Esophagus muscularis mucosa (tissue), 4 donors: ENCODE measurements around the gene ZNF675. TPM values are rescaled to one million over a fixed set of nuclear protein-coding genes. Genes with fewer than 3 reads are reported as not detected.
"Not testable (repeated sequence)": the region's sequence is repeated elsewhere in the genome, so short reads cannot be mapped to it uniquely, and the experiment has no call there.

Source experiments
- DNase-seq: peaks from one replicate; pipeline ENCODE4 v3.0.0-alpha.2; 2017; ENCODE audit errors: extremely low spot score
- H3K27ac ChIP-seq, 4 donors: fragments of 200-600 bp; sonication (generic); replicated peaks in 1 of 4; 1 replicate in 3 of 4; 2 replicates in 1 of 4; pipeline ENCODE4 v1.5.1; 2016 to 2019; ENCODE audit warnings: mild to moderate bottlenecking in 1 of 4
- H3K27me3 ChIP-seq, 4 donors: fragments of 200-600 bp; sonication (generic); one replicate each; pipeline versions ENCODE4 v1.5.1 to v1.6.0; 2016 to 2019
- H3K36me3 ChIP-seq, 4 donors: fragments of 200-600 bp; sonication (generic); one replicate each; pipeline ENCODE4 v1.5.1; 2016 to 2019
- H3K4me1 ChIP-seq, 4 donors: fragments of 200-600 bp; sonication (generic); one replicate each; pipeline ENCODE4 v1.5.1; 2016 to 2019
- H3K4me3 ChIP-seq, 4 donors: fragments of 200-600 bp; sonication (generic); 1 replicate in 2 of 4; 2 replicates in 2 of 4; pipeline ENCODE4 v1.5.1; 2016 to 2019; ENCODE audit warnings: mild to moderate bottlenecking in 4 of 4, moderate library complexity in 1 of 4
- H3K9me3 ChIP-seq, 4 donors: fragments of 200-600 bp; sonication (generic); 1 replicate in 3 of 4; 2 replicates in 1 of 4; pipeline ENCODE4 v1.5.1; 2016 to 2019
- CTCF ChIP-seq, 3 experiments: fragments of 200-600 bp in 2 of 3; fragments of 450-650 bp in 1 of 3; sonication (generic) in 2 of 3; IDR thresholded peaks; one replicate each; pipeline ENCODE4 v1.5.1; 2017 to 2019; ENCODE audit warnings: antibody characterized with exemption in 3 of 3, mild to moderate bottlenecking in 2 of 3, moderate library complexity in 1 of 3
- EP300 ChIP-seq: sonication (generic); formaldehyde crosslinking; IDR thresholded peaks from one replicate; pipeline ENCODE4 v1.6.1; 2017; ENCODE audit warnings: antibody characterized with exemption
- POLR2A ChIP-seq: fragments of 450-650 bp; IDR thresholded peaks from one replicate; pipeline ENCODE4 v1.6.1; 2017; ENCODE audit warnings: antibody characterized with exemption, moderate library complexity, mild to moderate bottlenecking, low read depth
- POLR2AphosphoS5 ChIP-seq, 2 donors: sonication (generic); formaldehyde crosslinking; IDR thresholded peaks; one replicate each; pipeline ENCODE4 v1.6.1; 2017; ENCODE audit warnings: antibody characterized with exemption in 2 of 2
- WGBS: methylation state at CpG from one replicate; pipeline ENCODE4 v1.1.5; 2018; 5-methylcytosine and 5-hydroxymethylcytosine counted together
- intact Hi-C: fragments of 100-400 bp; cut with DNase I; formaldehyde crosslinking; loops from one replicate; pipeline ENCODE4 v1.15.1; 2023
- total RNA-seq, 4 donors: library from RNA; depleted of rRNA; stranded (reverse); fragments of >200 nt; gene quantifications; one replicate each; pipeline versions ENCODE4 v1.1.0 to v1.2.1, GENCODE V29; 2016

ZNF675 gene
- total RNA-seq, 4 donors from 2014 or later, result 3.6 to 7.1 (median 3.8) TPM

GRCh38 chr19:23665651-23666410 lies 21.2 kb downstream of the ZNF675 start:
- H3K9me3 ChIP-seq, result peaks cover 0 to 19% (median 13%) of the 10 kb centered on the region in 4 donors
- H3K4me3 ChIP-seq, result no peak overlapping the region
- H3K27me3 ChIP-seq, result no peaks in the 10 kb centered on the region
- no peaks in the 10 kb centered on the region for H3K4me1 ChIP-seq
- no peak for TF ChIP-seq EP300
- no peak for TF ChIP-seq POLR2A
- no peak for TF ChIP-seq POLR2AphosphoS5 (IDR thresholded peaks at IDR 0.05)
- TF ChIP-seq CTCF (IDR thresholded peaks at IDR 0.05), result no peak
- no peak for DNase-seq
- 60% methylated on average over 3 of the region's 3 CpGs for WGBS
- no peak overlapping the region for H3K27ac ChIP-seq
- intact Hi-C loops, result no loop called here
- peaks cover 15 to 42% (median 27%) of the 10 kb centered on the region in 4 donors for H3K36me3 ChIP-seq

- H3K4me3 ChIP-seq, H3K4me1 ChIP-seq, intact Hi-C loops, H3K27ac ChIP-seq, H3K27me3 ChIP-seq, DNase-seq: not testable (repeated sequence)
- WGBS, result 76% methylated on average over 3 of the region's 3 CpGs
- Histone ChIP-seq H3K9me3 (peaks cover 0 to 36% (median 30%) of the 10 kb centered on the region in 4 donors), H3K36me3 (peaks cover 13 to 20% (median 15%) of the 10 kb centered on the region in 4 donors)
These were observed 37.2 kb downstream of the ZNF675 start for GRCh38 chr19:23649817-23650216.

Other genes with a start within 250 kb of the ZNF675 start
- gene ZNF681, start 71.7 kb upstream of the ZNF675 start, total RNA-seq, result 1 to 10 TPM in 1 of 4 donors, under 1 TPM in 3; 0.65 to 1.1 (median 0.91) TPM
- under 1 TPM; 0.32 to 0.80 (median 0.37) TPM for gene ZNF726, start 227.7 kb upstream of the ZNF675 start, total RNA-seq